Panc1 (cell line): Measurements from ENCODE around the gene CXCL17. TPM values are rescaled to one million over a fixed set of nuclear protein-coding genes. Genes with fewer than 3 reads are reported as not detected.

Experiments
- ATAC-seq: fragments of 200-7000 bp; cut with Tn5 transposase; 2 replicates; pipeline ENCODE4 v1.9.1; 2020; ENCODE audit warnings: mild to moderate bottlenecking, moderate library complexity
- BruUV-seq: library from RNA; stranded (reverse); fragments of 400-500 nt; replicated peaks from 2 replicates; lab custom pipeline; 2021; lab: Mats Ljungman, UMichigan
- CTCF ChIA-PET: fragments of 300-600 bp; sonication (Branson Sonifier 250); formaldehyde crosslinking; loops from one replicate; lab custom pipeline; 2022; ENCODE audit warnings: antibody characterized with exemption; lab: Charles Lee
- POLR2A ChIA-PET: fragments of 300-600 bp; sonication (Branson Sonifier 250); formaldehyde crosslinking; loops from one replicate; lab custom pipeline; 2022; ENCODE audit warnings: antibody characterized with exemption; lab: Charles Lee
- DNase-seq: peaks from one replicate; pipeline ENCODE4 v3.0.0-alpha.2; 2010; ENCODE audit warnings: low read depth, low spot score
- H3K27ac ChIP-seq: 2 replicates; pipeline ENCODE4 v1.5.1; 2011; ENCODE audit warnings: mild to moderate bottlenecking, low read length, inconsistent platforms
- H3K27me3 ChIP-seq: fragments of 200-500 bp; sonication (Bioruptor generic); 2 replicates; pipeline ENCODE4 v1.6.0; 2014; ENCODE audit warnings: low read length, inconsistent platforms; ENCODE audit not compliant: control insufficient read depth, insufficient read depth
- H3K36me3 ChIP-seq: fragments of 200-500 bp; sonication (Bioruptor generic); 2 replicates; pipeline ENCODE4 v1.5.1; 2014; ENCODE audit warnings: inconsistent platforms, mild to moderate bottlenecking, low read length, moderate library complexity; ENCODE audit not compliant: control insufficient read depth, insufficient read depth
- H3K4me1 ChIP-seq: 2 replicates; pipeline ENCODE4 v1.5.1; 2011; ENCODE audit warnings: inconsistent platforms, mild to moderate bottlenecking, low read length, moderate library complexity; ENCODE audit not compliant: control insufficient read depth, insufficient read depth
- H3K4me3 ChIP-seq, 2 experiments: 2 replicates each; pipeline ENCODE4 v1.5.1; 2011 to 2012; ENCODE audit warnings: low read depth in 2 of 2, low read length in 2 of 2, mild to moderate bottlenecking in 2 of 2, inconsistent platforms in 1 of 2, moderate library complexity in 1 of 2
- H3K9me3 ChIP-seq: fragments of 200-500 bp; sonication (Bioruptor generic); 2 replicates; pipeline ENCODE4 v1.5.1; 2014; ENCODE audit warnings: low read depth, mild to moderate bottlenecking, inconsistent platforms, low read length, moderate library complexity; ENCODE audit not compliant: control insufficient read depth, insufficient read depth
- POLR2AphosphoS5 ChIP-seq: IDR thresholded peaks from 2 replicates; pipeline ENCODE4 v1.6.1; 2012; ENCODE audit warnings: mild to moderate bottlenecking, low read depth, low read length, moderate library complexity
- SIN3A ChIP-seq: IDR thresholded peaks from 2 replicates; pipeline ENCODE4 v1.6.1; 2012; ENCODE audit warnings: low read depth, mild to moderate bottlenecking, low read length, moderate library complexity, borderline replicate concordance; ENCODE audit not compliant: insufficient read depth
- TCF7L2 ChIP-seq: IDR thresholded peaks from 2 replicates; pipeline ENCODE4 v1.6.1; 2011; ENCODE audit warnings: mild to moderate bottlenecking, low read depth, low read length, inconsistent platforms
- in situ Hi-C: cut with HindIII; loops from 2 replicates; pipeline ENCODE4 v1.10.0; 2016; ENCODE audit warnings: low sequenced_read_pairs, low pct_unique_long_range_greater_than_20kb
- intact Hi-C: fragments of 100-400 bp; cut with micrococcal nuclease; formaldehyde crosslinking; loops from one replicate; pipeline ENCODE4 v1.10.0; 2022; ENCODE audit not compliant: unreplicated experiment
- total RNA-seq: library from RNA; stranded (reverse); gene quantifications from one replicate; pipeline ENCODE4 v1.2.1, GENCODE V29; 2021; ENCODE audit not compliant: unreplicated experiment
- TF ChIP-seq, protein P1 (sequence below): fragments of 450-650 bp; IDR thresholded peaks from 2 replicates; pipeline ENCODE4 v1.5.1; 2017; ENCODE audit warnings: mild to moderate bottlenecking
- TF ChIP-seq, protein P2 (sequence below), 2 experiments: IDR thresholded peaks; 2 replicates each; pipeline ENCODE4 v1.6.1; 2011 to 2012; ENCODE audit warnings: low read depth in 2 of 2, control low read depth in 1 of 2, low read length in 1 of 2, mild to moderate bottlenecking in 1 of 2, moderate library complexity in 1 of 2; ENCODE audit not compliant: insufficient read depth in 1 of 2

CXCL17 gene
- total RNA-seq, 1 experiment from 2014 or later = not detected

DNA sequence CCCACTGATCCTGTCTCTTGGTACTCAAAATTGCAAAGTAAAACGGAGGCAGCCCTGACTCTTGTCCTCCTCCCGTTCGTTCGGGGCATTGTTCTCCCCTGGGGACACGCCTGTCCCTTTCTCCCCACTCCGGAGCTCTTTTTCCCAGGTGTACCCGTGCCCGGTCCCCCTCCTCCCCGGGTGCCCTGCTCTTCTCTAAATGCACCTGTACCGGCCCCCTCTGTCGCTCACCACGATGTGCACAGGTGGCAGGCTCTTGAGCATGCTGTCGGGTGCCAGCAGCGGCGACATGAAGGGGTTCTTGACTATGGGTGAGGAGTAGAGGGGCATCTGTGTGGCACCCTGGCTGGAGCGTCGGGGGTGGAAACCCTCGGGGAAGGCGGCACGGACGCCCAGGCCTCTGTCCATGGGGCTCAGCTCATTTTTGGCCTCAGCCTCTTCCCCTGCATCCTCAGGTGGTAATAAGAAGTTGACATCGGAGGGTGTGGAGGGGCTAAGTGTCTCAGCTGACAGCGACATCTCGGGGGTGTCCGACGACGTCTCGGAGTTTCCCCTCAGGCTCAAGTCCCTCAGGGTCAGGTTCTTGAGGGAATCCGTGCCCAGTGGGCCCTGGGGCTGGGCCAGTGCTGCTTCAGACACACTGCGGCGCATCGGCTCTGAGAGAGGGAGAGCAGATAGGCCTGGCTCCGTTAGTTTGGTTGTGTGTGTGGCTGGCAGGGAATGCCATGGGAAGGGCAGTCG is 40.2 kb downstream of the CXCL17 start:
- in situ Hi-C loops = no loop called here
- Histone ChIP-seq H3K4me1 (peaks cover 3% of the 10 kb centered on the region), H3K36me3 (no peaks in the 10 kb centered on the region), H3K4me3 (peak overlapping the region; percentile 34 to 48; a peak in 3 of 4 replicates), H3K9me3 (no peaks in the 10 kb centered on the region), H3K27me3 (no peaks in the 10 kb centered on the region), H3K27ac (no peak overlapping the region; the same call in 1 of the 2 replicates)
- BruUV-seq = no TSS peak
- no peak for DNase-seq
- intact Hi-C loops = no loop called here
- CTCF ChIA-PET = interaction anchor here (0.6 kb wide), 1 partner anchor 269 kb away, joined by 3 read pairs; no protein-coding TSS in a partner anchor
- TF ChIP-seq, protein P1, sequence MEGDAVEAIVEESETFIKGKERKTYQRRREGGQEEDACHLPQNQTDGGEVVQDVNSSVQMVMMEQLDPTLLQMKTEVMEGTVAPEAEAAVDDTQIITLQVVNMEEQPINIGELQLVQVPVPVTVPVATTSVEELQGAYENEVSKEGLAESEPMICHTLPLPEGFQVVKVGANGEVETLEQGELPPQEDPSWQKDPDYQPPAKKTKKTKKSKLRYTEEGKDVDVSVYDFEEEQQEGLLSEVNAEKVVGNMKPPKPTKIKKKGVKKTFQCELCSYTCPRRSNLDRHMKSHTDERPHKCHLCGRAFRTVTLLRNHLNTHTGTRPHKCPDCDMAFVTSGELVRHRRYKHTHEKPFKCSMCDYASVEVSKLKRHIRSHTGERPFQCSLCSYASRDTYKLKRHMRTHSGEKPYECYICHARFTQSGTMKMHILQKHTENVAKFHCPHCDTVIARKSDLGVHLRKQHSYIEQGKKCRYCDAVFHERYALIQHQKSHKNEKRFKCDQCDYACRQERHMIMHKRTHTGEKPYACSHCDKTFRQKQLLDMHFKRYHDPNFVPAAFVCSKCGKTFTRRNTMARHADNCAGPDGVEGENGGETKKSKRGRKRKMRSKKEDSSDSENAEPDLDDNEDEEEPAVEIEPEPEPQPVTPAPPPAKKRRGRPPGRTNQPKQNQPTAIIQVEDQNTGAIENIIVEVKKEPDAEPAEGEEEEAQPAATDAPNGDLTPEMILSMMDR = no peak
- TF ChIP-seq POLR2AphosphoS5 = no peak
- no peak for TF ChIP-seq SIN3A
- TF ChIP-seq, protein P2, sequence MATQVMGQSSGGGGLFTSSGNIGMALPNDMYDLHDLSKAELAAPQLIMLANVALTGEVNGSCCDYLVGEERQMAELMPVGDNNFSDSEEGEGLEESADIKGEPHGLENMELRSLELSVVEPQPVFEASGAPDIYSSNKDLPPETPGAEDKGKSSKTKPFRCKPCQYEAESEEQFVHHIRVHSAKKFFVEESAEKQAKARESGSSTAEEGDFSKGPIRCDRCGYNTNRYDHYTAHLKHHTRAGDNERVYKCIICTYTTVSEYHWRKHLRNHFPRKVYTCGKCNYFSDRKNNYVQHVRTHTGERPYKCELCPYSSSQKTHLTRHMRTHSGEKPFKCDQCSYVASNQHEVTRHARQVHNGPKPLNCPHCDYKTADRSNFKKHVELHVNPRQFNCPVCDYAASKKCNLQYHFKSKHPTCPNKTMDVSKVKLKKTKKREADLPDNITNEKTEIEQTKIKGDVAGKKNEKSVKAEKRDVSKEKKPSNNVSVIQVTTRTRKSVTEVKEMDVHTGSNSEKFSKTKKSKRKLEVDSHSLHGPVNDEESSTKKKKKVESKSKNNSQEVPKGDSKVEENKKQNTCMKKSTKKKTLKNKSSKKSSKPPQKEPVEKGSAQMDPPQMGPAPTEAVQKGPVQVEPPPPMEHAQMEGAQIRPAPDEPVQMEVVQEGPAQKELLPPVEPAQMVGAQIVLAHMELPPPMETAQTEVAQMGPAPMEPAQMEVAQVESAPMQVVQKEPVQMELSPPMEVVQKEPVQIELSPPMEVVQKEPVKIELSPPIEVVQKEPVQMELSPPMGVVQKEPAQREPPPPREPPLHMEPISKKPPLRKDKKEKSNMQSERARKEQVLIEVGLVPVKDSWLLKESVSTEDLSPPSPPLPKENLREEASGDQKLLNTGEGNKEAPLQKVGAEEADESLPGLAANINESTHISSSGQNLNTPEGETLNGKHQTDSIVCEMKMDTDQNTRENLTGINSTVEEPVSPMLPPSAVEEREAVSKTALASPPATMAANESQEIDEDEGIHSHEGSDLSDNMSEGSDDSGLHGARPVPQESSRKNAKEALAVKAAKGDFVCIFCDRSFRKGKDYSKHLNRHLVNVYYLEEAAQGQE (IDR thresholded peaks at IDR 0.05; ENCODE audit: insufficient read depth in 1 of 2, low read depth in 2 of 2, low read length in 1 of 2) = no peak
- TF ChIP-seq TCF7L2 = no peak
- ATAC-seq = no peak
- POLR2A ChIA-PET = no interaction called here

GRCh38 chr19:42401365-42402303 is 41.1 kb downstream of the CXCL17 start:
- BruUV-seq = no TSS peak
- H3K27ac ChIP-seq = peak overlapping the region; percentile 48; the same call in 1 of the 2 replicates
- ChIA-PET POLR2A (no interaction called here), CTCF (interaction anchor here (0.6 kb wide), 2 partner anchors 268 to 1189 kb away, joined by 3 to 4 read pairs; no protein-coding TSS in a partner anchor)
- TF ChIP-seq SIN3A (no peak), TCF7L2 (no peak), POLR2AphosphoS5 (no peak)
- TF ChIP-seq, protein P1 = peak; percentile 85
- TF ChIP-seq, protein P2 (IDR thresholded peaks at IDR 0.05; ENCODE audit: insufficient read depth in 1 of 2, low read depth in 2 of 2, low read length in 1 of 2) = no peak
- H3K36me3 ChIP-seq = no peaks in the 10 kb centered on the region
- peak; percentile 75 for ATAC-seq
- DNase-seq = no peak
- in situ Hi-C loops (no loop called here), intact Hi-C loops (no loop called here)
- H3K27me3 ChIP-seq = no peaks in the 10 kb centered on the region
- H3K9me3 ChIP-seq = no peaks in the 10 kb centered on the region
- peak overlapping the region; percentile 34 to 48 for H3K4me3 ChIP-seq
- H3K4me1 ChIP-seq = peaks cover 3% of the 10 kb centered on the region
